HEK293 (cell line): ENCODE data around the gene ZNF579.

ENCODE experiments used
- CTCF ChIA-PET: fragments of 350-600 bp; formaldehyde crosslinking; extraction: SDS; loops from one replicate; lab custom pipeline; 2021; ENCODE audit warnings: antibody characterized with exemption; lab: Yijun Ruan, JAX
- POLR2A ChIA-PET: fragments of 300-600 bp; formaldehyde crosslinking; extraction: SDS; loops from one replicate; lab custom pipeline; 2020; ENCODE audit warnings: antibody characterized with exemption, inconsistent platforms; lab: Yijun Ruan, JAX
- H3K27ac ChIP-seq: fragments of 200-500 bp; sonication (Bioruptor generic); 2 replicates; pipeline ENCODE4 v1.5.1; 2014; ENCODE audit warnings: low read depth, low read length, control low read depth, inconsistent platforms; ENCODE audit errors: extremely low read depth
- H3K36me3 ChIP-seq, 2 experiments: fragments of 200-500 bp in 1 of 2; sonication (Bioruptor generic) in 1 of 2; 1 replicate in 1 of 2; 2 replicates in 1 of 2; pipeline ENCODE4 v1.5.1; 2014 to 2017; ENCODE audit warnings: inconsistent platforms in 2 of 2, low read length in 2 of 2; ENCODE audit not compliant: control insufficient read depth in 2 of 2, insufficient read depth in 1 of 2
- H3K4me1 ChIP-seq: fragments of 200-500 bp; sonication (Bioruptor generic); 2 replicates; pipeline ENCODE4 v1.5.1; 2014; ENCODE audit warnings: mild to moderate bottlenecking, low read length, inconsistent platforms; ENCODE audit not compliant: control insufficient read depth, insufficient read depth
- H3K4me3 ChIP-seq: 2 replicates; pipeline ENCODE4 v1.5.1; 2011; ENCODE audit warnings: low read depth, mild to moderate bottlenecking, control low read depth, low read length, moderate library complexity
- H3K9me3 ChIP-seq: fragments of 200-500 bp; sonication (Bioruptor generic); 2 replicates; pipeline ENCODE4 v1.5.1; 2014; ENCODE audit warnings: low read depth, low read length, inconsistent platforms; ENCODE audit not compliant: control insufficient read depth, insufficient read depth
- BCL11B ChIP-seq: fragments of 450-650 bp; formaldehyde crosslinking; IDR thresholded peaks from 2 replicates; pipeline ENCODE4 v1.5.1; 2016; ENCODE audit warnings: low read depth, missing biosample characterization, missing genetic modification characterization
- GLI2 ChIP-seq: fragments of 450-650 bp; formaldehyde crosslinking; IDR thresholded peaks from 2 replicates; pipeline ENCODE4; 2017; ENCODE audit warnings: missing biosample characterization, missing genetic modification characterization, low read depth, borderline replicate concordance
- GLIS1 ChIP-seq: fragments of 450-650 bp; formaldehyde crosslinking; IDR thresholded peaks from 2 replicates; pipeline ENCODE4 v1.5.1; 2016; ENCODE audit warnings: missing biosample characterization, missing genetic modification characterization
- KLF1 ChIP-seq: fragments of 450-650 bp; formaldehyde crosslinking; IDR thresholded peaks from 2 replicates; pipeline ENCODE4 v1.5.1; 2016; ENCODE audit warnings: missing biosample characterization, missing genetic modification characterization
- MZF1 ChIP-seq: fragments of 450-650 bp; formaldehyde crosslinking; IDR thresholded peaks from 2 replicates; pipeline ENCODE4 v1.5.1; 2017; ENCODE audit warnings: missing biosample characterization, missing genetic modification characterization, borderline replicate concordance
- OVOL3 ChIP-seq: fragments of 450-650 bp; formaldehyde crosslinking; IDR thresholded peaks from 2 replicates; pipeline ENCODE4 v1.5.1; 2016; ENCODE audit warnings: missing biosample characterization, missing genetic modification characterization
- SP2 ChIP-seq: fragments of 450-650 bp; formaldehyde crosslinking; IDR thresholded peaks from 2 replicates; pipeline ENCODE4 v1.5.1; 2016; ENCODE audit warnings: missing biosample characterization, missing genetic modification characterization
- ZEB2 ChIP-seq: fragments of 450-650 bp; formaldehyde crosslinking; IDR thresholded peaks from 2 replicates; pipeline ENCODE4 v1.5.1; 2016; ENCODE audit warnings: missing biosample characterization, missing genetic modification characterization
- ZFHX2 ChIP-seq: fragments of 450-650 bp; formaldehyde crosslinking; conservative IDR thresholded peaks from 2 replicates; pipeline ENCODE4 v1.5.1; 2016; ENCODE audit warnings: missing biosample characterization, missing genetic modification characterization
- ZNF10 ChIP-seq: fragments of 450-650 bp; formaldehyde crosslinking; IDR thresholded peaks from 2 replicates; pipeline ENCODE4 v1.5.1; 2017; ENCODE audit warnings: missing biosample characterization, missing genetic modification characterization
- ZNF16 ChIP-seq: fragments of 450-650 bp; formaldehyde crosslinking; IDR thresholded peaks from 2 replicates; pipeline ENCODE4 v1.5.1; 2016; ENCODE audit warnings: low read depth, missing biosample characterization, missing genetic modification characterization
- ZNF223 ChIP-seq: fragments of 450-650 bp; formaldehyde crosslinking; IDR thresholded peaks from 2 replicates; pipeline ENCODE4 v1.5.1; 2016; ENCODE audit warnings: missing biosample characterization, missing genetic modification characterization
- ZNF248 ChIP-seq: fragments of 450-650 bp; formaldehyde crosslinking; IDR thresholded peaks from 2 replicates; pipeline ENCODE4 v1.5.1; 2017; ENCODE audit warnings: missing biosample characterization, missing genetic modification characterization
- ZNF274 ChIP-seq, 2 experiments: fragments of 200-500 bp in 1 of 2; fragments of 450-650 bp in 1 of 2; sonication (Bioruptor generic) in 1 of 2; formaldehyde crosslinking in 1 of 2; IDR thresholded peaks; 2 replicates each; pipeline versions ENCODE4 v1.5.1 to v1.6.1; 2014 to 2016; ENCODE audit warnings: borderline replicate concordance in 1 of 2, inconsistent platforms in 1 of 2, low read length in 1 of 2, missing biosample characterization in 1 of 2, missing genetic modification characterization in 1 of 2
- ZNF335 ChIP-seq: fragments of 450-650 bp; formaldehyde crosslinking; conservative IDR thresholded peaks from 2 replicates; pipeline ENCODE4 v1.5.1; 2016; ENCODE audit warnings: missing biosample characterization, missing genetic modification characterization
- ZNF354C ChIP-seq: fragments of 450-650 bp; formaldehyde crosslinking; IDR thresholded peaks from 2 replicates; pipeline ENCODE4 v1.5.1; 2016; ENCODE audit warnings: missing biosample characterization, missing genetic modification characterization, low read depth, borderline replicate concordance
- ZNF391 ChIP-seq: fragments of 450-650 bp; formaldehyde crosslinking; IDR thresholded peaks from 2 replicates; pipeline ENCODE4 v1.5.1; 2016; ENCODE audit warnings: low read depth, missing biosample characterization, missing genetic modification characterization, borderline replicate concordance
- ZNF521 ChIP-seq: fragments of 450-650 bp; formaldehyde crosslinking; IDR thresholded peaks from 2 replicates; pipeline ENCODE4 v1.5.1; 2017; ENCODE audit warnings: missing biosample characterization, mild to moderate bottlenecking, missing genetic modification characterization
- ZNF600 ChIP-seq: fragments of 450-650 bp; formaldehyde crosslinking; IDR thresholded peaks from 2 replicates; pipeline ENCODE4 v1.5.1; 2016; ENCODE audit warnings: missing biosample characterization, missing genetic modification characterization
- TF ChIP-seq, protein P1 (sequence below): fragments of 450-650 bp; formaldehyde crosslinking; IDR thresholded peaks from 2 replicates; pipeline ENCODE4 v1.5.1; 2016; ENCODE audit warnings: missing biosample characterization, missing genetic modification characterization
- TF ChIP-seq, protein P2 (sequence below): fragments of 450-650 bp; formaldehyde crosslinking; IDR thresholded peaks from 2 replicates; pipeline ENCODE4 v1.5.1; 2017; ENCODE audit warnings: missing biosample characterization, missing genetic modification characterization
- TF ChIP-seq, protein P3 (sequence below): fragments of 450-650 bp; formaldehyde crosslinking; IDR thresholded peaks from 2 replicates; pipeline ENCODE4 v1.5.1; 2016; ENCODE audit warnings: missing biosample characterization, missing genetic modification characterization

The ZNF579 gene

DNA sequence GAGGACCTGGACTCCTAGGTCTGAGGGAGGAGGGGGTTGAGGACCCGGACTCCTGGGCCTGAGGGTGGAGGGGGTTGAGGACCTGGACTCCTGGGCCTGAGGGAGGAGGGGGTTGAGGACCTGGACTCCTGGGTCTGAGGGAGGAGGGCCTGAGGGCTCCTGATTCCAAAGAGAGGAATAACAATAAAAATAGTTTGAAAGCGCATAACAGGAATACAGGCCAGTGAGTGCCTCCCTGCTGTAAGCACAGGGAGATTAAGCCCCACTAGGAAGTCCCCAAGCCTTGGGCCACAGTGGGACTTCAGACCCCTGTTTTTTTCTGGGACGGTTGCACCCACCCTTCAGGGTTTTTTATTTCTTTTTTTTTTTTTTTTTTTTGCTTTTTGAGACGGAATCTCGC is 42.5 kb downstream of the ZNF579 start:
- ChIA-PET POLR2A (interaction anchor here (0.7 kb wide), 1 partner anchor 306 kb away, joined by 11 read pairs; no protein-coding TSS in a partner anchor), CTCF (no interaction called here)
- H3K27ac ChIP-seq = no peak overlapping the region
- no peaks in the 10 kb centered on the region for H3K4me1 ChIP-seq
- H3K36me3 ChIP-seq = no peaks in the 10 kb centered on the region
- H3K9me3 ChIP-seq = no peaks in the 10 kb centered on the region
- TF ChIP-seq ZNF354C (tag by site-specific recombination) (no peak), ZNF335 (tag by site-specific recombination) (peak; percentile 51), BCL11B (tag by site-specific recombination) (no peak)
- H3K4me3 ChIP-seq = no peak overlapping the region

DNA sequence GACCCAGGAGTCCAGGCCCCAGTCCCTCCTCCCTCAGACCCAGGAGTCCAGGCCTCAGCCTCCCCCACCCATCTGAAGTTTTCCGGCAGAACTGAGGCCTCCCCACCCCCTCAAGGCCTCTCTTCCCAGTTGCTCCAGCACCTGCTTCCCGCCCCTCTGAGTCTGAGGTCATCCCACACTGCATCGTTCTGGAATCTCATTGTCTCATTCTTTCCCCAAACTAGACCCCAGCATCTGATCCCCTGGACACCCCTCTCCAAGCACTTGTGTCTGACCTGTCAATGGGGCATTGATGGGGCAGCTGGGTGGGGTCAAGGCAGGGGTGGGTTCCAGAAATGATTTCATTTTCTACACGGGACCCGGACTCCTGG is 42.9 kb downstream of the ZNF579 start:
- no peak overlapping the region for H3K4me3 ChIP-seq
- H3K4me1 ChIP-seq = no peaks in the 10 kb centered on the region
- no peaks in the 10 kb centered on the region for H3K9me3 ChIP-seq
- H3K27ac ChIP-seq = no peak overlapping the region
- ChIA-PET CTCF (interaction anchor here (0.6 to 1.2 kb wide), 2 partner anchors 69 kb away, joined by 7 read pairs; partner anchors contain the start of gene ZNF865), POLR2A (no interaction called here)
- H3K36me3 ChIP-seq = no peaks in the 10 kb centered on the region
- TF ChIP-seq, protein P1, sequence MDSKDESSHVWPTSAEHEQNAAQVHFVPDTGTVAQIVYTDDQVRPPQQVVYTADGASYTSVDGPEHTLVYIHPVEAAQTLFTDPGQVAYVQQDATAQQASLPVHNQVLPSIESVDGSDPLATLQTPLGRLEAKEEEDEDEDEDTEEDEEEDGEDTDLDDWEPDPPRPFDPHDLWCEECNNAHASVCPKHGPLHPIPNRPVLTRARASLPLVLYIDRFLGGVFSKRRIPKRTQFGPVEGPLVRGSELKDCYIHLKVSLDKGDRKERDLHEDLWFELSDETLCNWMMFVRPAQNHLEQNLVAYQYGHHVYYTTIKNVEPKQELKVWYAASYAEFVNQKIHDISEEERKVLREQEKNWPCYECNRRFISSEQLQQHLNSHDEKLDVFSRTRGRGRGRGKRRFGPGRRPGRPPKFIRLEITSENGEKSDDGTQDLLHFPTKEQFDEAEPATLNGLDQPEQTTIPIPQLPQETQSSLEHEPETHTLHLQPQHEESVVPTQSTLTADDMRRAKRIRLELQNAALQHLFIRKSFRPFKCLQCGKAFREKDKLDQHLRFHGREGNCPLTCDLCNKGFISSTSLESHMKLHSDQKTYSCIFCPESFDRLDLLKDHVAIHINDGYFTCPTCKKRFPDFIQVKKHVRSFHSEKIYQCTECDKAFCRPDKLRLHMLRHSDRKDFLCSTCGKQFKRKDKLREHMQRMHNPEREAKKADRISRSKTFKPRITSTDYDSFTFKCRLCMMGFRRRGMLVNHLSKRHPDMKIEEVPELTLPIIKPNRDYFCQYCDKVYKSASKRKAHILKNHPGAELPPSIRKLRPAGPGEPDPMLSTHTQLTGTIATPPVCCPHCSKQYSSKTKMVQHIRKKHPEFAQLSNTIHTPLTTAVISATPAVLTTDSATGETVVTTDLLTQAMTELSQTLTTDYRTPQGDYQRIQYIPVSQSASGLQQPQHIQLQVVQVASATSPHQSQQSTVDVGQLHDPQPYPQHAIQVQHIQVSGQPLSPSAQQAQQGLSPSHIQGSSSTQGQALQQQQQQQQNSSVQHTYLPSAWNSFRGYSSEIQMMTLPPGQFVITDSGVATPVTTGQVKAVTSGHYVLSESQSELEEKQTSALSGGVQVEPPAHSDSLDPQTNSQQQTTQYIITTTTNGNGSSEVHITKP (tag by site-specific recombination) = 0 out of 2 replicates have a peak, but pooled peaks have one; percentile 36
- TF ChIP-seq MZF1 (tag by site-specific recombination) (no peak), ZNF600 (tag by site-specific recombination) (peak; percentile 75), GLIS1 (tag by site-specific recombination) (peak; percentile 65), KLF1 (tag by site-specific recombination) (peak; percentile 50), ZFHX2 (tag by site-specific recombination) (0 out of 2 replicates have a peak, but pooled peaks have one; percentile 12), GLI2 (tag by site-specific recombination) (no peak), ZNF335 (tag by site-specific recombination) (peak; percentile 47; the same call in 1 of the 2 replicates), ZNF223 (tag by site-specific recombination) (no peak), ZNF10 (tag by site-specific recombination) (peak; percentile 61; the same call in 1 of the 2 replicates)
- TF ChIP-seq, protein P2, sequence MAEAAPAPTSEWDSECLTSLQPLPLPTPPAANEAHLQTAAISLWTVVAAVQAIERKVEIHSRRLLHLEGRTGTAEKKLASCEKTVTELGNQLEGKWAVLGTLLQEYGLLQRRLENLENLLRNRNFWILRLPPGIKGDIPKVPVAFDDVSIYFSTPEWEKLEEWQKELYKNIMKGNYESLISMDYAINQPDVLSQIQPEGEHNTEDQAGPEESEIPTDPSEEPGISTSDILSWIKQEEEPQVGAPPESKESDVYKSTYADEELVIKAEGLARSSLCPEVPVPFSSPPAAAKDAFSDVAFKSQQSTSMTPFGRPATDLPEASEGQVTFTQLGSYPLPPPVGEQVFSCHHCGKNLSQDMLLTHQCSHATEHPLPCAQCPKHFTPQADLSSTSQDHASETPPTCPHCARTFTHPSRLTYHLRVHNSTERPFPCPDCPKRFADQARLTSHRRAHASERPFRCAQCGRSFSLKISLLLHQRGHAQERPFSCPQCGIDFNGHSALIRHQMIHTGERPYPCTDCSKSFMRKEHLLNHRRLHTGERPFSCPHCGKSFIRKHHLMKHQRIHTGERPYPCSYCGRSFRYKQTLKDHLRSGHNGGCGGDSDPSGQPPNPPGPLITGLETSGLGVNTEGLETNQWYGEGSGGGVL (tag by site-specific recombination) = peak; percentile 25; the same call in 1 of the 2 replicates

DNA sequence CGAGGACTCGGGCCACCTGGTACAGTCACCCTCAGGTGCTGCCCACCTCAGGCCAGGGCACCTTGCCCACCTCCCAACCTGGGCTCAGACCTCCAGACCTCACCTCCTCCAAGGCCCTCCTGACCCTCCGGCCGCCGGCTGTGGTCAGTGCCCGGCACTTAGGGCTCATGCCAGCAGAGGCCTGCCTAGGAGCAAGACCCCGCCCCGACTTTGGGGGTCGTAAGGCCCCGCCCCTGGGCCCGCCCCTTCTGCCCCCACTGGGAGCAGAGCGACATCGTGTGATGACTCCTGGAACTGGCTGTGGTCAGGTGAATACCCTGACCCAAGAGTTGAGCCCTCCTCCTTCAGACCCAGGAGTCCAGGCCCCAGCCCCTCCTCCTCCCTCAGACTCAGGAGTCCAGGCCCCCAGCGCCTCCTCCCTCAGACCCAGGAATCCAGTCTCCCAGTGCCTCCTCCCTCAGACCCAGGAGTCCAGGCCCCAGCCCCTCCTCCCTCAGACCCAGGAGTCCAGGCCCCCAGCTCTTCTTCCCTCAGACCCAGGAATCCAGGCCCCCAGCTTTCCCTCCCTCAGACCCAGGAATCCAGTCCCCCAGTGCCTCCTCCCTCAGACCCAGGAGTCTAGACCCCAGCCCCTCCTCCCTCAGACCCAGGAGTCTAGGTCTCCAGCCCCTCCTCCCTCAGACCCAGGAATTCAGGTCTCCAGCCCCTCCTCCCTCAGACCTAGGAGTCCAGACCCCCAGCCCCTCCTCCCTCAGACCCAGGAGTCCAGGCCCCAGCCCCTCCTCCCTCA is 43.5 kb downstream of the ZNF579 start, which contains the start of gene SBK2:
SBK2 (minus strand) TSS at position 183 of the 790 bp plus-strand sequence. CDS start 839 bp downstream, outside the sequence.
- Histone ChIP-seq H3K4me1 (no peaks in the 10 kb centered on the region), H3K36me3 (no peaks in the 10 kb centered on the region), H3K27ac (no peak within 1 kb of the TSS), H3K4me3 (no peak within 1 kb of the TSS), H3K9me3 (no peaks in the 10 kb centered on the region)
- ChIA-PET POLR2A (no interaction called here), CTCF (interaction anchor here (0.6 to 1.2 kb wide), 4 partner anchors 17 to 69 kb away, joined by 4 to 7 read pairs (median 6); partner anchors contain the start of gene ZNF865)
- TF ChIP-seq ZNF248 (tag by site-specific recombination) = no peak
- peak; percentile 13; the same call in 1 of the 2 replicates for TF ChIP-seq SP2 (tag by site-specific recombination)
- TF ChIP-seq ZNF274 (IDR thresholded peaks at IDR 0.05; ENCODE audit: low read length) = no peak
- no peak for TF ChIP-seq ZNF274 (tag by site-specific recombination; IDR thresholded peaks at IDR 0.05; ENCODE audit: borderline replicate concordance)
- TF ChIP-seq, protein P3, sequence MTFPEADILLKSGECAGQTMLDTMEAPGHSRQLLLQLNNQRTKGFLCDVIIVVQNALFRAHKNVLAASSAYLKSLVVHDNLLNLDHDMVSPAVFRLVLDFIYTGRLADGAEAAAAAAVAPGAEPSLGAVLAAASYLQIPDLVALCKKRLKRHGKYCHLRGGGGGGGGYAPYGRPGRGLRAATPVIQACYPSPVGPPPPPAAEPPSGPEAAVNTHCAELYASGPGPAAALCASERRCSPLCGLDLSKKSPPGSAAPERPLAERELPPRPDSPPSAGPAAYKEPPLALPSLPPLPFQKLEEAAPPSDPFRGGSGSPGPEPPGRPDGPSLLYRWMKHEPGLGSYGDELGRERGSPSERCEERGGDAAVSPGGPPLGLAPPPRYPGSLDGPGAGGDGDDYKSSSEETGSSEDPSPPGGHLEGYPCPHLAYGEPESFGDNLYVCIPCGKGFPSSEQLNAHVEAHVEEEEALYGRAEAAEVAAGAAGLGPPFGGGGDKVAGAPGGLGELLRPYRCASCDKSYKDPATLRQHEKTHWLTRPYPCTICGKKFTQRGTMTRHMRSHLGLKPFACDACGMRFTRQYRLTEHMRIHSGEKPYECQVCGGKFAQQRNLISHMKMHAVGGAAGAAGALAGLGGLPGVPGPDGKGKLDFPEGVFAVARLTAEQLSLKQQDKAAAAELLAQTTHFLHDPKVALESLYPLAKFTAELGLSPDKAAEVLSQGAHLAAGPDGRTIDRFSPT (tag by site-specific recombination) = peak; percentile 37; the same call in 1 of the 2 replicates
- TF ChIP-seq ZNF391 (tag by site-specific recombination) = no peak
- no peak for TF ChIP-seq OVOL3 (tag by site-specific recombination)
- no peak for TF ChIP-seq ZNF16 (tag by site-specific recombination)
- no peak for TF ChIP-seq ZNF521 (tag by site-specific recombination)
- no peak for TF ChIP-seq ZEB2 (tag by site-specific recombination)
